Measurements from ENCODE around the gene REPS2.
"Not testable (repeated sequence)": the region's sequence is repeated elsewhere in the genome, so short reads cannot be mapped to it uniquely, and the experiment has no call there.

The REPS2 gene

GRCh38 chrX:16964976-16965375 is 18.5 kb downstream of the REPS2 start:
- FAIRE-seq: not testable (repeated sequence)

DNA sequence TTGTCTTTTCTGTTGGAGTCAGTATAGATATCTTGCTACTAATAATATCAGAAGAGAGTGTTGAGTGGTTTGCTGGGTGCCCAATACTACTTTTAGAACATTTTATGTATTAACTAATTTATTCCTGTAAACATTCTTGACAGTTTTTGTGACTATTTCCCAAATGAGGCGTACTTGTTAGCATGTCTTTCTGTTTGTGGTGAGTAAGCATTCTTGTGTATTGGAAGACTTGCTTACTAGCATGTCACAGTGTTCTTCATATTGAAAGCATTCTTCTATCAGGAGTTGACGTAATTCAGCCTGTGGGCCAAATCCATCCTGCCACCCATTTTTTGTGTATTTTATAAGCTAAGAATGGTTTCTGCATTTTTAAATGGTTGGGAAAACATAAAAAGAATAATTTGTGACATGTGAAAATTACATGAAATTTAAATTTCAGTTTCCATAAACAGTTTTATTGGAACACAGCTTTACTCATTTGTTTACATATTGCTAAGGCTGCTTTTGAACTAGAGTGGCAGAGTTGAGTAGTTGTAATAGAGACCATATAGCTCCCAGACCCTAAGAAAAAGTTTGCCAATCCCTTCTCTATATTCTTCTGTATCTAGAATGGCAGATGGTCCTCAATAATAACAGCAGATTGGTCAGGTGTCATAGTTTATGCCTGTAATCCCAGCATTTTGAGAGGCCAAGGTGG is 20.4 kb downstream of the REPS2 start:
- no peak for FAIRE-seq

DNA sequence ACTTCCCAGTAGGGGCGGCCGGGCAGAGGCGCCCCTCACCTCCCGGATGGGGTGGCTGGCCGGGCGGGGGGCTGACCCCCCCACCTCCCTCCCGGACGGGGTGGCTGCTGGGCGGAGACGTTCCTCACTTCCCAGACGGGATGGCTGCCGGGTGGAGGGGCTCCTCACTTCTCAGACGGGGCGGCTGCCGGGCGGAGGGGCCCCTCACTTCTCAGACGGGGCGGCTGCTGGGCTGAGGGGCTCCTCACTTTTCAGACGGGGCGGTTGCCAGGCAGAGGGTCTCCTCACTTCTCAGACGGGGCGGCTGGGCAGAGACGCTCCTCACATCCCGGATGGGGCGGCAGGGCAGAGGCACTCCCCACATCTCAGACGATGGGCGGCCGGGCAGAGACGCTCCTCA is 22.3 kb downstream of the REPS2 start:
- FAIRE-seq: not testable (repeated sequence)

DNA sequence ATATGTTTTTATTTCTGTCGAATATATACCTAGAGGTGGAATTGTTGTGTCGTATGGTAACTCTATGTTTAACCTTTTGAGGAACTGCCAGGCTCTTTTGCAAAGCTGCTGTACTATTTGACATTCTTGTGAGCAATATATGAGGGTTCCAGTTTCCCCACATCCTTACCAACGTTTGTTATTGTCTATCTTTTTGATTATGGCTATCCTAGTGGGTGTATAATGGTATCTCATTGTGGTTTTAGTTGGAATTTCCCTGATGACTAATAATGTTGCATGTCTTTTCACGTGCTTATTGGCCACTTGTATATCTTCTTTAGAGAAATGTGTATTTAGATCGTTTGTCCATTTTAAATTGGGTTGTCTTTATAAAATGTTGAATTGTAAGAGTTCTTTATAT is 24.5 kb downstream of the REPS2 start:
- FAIRE-seq: peak; percentile 78

GRCh38 chrX:16971694-16972093 is 25.2 kb downstream of the REPS2 start:
- no peak for FAIRE-seq

DNA sequence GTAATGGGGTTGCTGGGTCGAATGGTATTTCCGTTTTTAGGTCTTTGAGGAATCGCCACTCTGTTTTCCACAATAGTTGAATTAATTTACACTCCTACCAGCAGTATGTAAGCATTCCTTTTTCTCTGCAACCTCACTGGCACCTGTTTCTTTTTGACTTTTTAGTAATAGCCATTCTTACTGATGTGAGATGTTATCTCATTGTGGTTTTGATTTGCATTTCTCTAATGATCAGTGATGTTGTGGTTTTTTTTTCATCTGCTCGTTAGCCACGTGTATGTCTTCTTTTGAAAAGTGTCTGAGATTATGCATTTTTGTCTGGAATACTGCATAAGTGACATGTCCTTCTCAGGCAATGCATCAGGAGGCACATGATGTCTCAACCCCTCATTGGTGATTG is 28.8 kb downstream of the REPS2 start:
- peak; percentile 68 for FAIRE-seq

DNA sequence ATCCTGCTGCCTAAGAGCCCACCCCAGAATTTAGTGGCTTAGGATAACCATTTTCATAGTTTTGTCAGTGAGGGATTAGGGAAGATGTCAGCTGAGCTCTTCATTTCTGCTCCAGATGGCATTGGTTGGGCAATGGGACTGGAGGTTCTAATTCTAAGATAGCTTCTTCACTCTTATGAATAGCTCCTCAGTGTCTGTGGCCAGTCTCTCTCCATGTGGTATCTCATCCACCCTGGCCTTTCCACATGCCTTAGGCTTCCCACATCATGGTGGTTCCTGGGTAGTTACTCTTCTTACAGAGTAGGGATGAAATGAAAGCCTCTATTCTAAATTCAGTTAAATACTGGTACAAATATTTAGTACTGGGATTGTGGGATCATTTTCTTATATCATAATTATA is 31.3 kb downstream of the REPS2 start:
- no peak for FAIRE-seq

- FAIRE-seq: no peak
Observed at GRCh38 chrX:16978193-16978984, 31.9 kb downstream of the REPS2 start.

GRCh38 chrX:16979226-16979625 is 32.8 kb downstream of the REPS2 start:
- no peak for FAIRE-seq

DNA sequence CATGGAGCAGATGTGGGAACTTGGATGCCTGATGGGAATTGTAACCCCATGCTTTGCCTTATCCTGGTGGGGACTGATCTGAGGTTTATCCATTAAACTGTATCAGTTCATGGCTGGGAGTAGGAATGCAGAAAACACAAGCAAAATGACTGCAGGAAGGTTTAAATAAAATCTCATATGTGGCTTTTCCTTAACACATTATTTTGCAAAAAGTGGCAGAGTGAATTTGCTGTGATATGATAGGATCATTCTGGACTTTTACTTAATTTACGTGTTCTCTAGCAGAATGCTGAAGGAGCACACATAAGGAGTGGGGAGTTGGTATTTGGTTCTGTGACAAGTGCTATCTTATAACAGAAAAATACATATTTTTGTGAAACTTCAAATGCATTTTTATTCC is 34.8 kb downstream of the REPS2 start:
- FAIRE-seq: no peak

DNA sequence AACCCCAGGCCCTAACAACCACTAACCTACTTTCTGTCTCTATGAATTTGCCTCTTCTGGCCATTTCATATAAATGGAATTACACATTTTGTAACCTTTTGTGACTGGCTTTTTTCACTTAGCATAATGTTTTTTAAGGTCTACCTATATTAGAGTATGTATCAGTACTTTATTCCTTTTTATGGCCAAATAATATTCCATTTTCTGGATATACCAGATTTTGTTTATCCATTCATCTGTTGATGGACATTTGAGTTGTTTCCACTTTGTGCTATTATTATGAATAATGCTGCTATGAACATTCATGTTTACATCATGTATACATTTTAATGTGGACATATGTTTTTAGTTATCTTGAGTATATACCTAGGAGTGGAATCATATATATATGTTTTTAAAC is 35.5 kb downstream of the REPS2 start:
- peak; percentile 70 for FAIRE-seq

- no peak for FAIRE-seq
Observed at GRCh38 chrX:16983051-16983450, 36.6 kb downstream of the REPS2 start.

DNA sequence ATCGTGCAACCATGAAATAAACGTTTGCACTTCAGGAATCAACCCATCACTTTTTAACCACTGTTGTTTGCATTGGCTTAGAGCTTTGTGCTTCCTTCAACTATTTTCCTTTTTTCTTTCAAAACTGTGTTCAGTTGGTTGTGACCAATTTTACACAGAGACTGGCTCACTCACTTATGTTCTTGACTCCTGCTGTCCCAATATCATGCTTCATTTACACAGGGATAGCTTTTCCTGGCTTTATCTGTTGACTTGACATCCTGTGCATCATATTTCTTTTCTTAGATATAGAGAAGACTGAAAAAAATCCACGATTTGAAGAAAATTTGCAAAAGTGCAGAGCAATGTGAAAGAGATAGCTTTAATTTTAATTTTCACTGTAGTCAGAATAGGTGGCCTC is 38.8 kb downstream of the REPS2 start:
- FAIRE-seq: no peak

DNA sequence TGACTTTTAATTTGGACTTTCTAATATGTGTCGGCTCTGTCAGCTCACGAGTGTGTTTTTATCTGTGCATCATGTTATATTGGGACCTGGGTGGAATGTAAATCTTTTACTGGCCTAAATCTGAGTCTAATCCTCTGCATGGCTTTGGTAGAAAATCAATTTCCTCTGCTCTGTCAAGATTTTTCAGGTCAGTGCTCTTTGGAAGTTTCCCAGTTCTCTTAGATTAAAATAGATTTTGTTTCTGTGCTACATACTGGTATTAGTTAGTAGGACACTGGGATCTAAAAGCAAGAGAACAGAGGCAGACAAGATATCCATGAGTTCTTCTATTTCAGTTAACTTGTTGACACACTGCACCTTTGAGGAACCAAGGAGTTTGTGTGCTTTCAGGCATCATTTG is 39.7 kb downstream of the REPS2 start:
- FAIRE-seq: no peak

DNA sequence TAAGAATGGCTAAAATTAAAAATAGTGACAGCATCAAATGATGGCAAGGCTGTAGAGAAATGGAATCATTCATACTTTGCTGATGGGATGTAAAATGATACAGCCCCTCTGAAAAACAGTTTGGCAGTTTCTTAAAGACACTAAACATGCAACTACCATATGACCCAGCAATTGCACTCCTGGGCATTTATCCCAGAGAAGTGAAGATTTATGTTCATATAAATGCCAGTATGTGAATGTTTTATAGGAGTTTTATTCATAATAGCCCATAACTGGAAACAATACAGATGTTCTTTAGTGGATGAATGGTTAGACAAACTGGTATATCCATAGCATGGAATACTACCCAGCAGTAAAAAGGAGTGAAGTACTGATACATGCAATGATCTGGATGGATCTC is 43.3 kb downstream of the REPS2 start:
- peak; percentile 31 for FAIRE-seq

- FAIRE-seq: no peak
Observed at GRCh38 chrX:16990839-16991238, 44.4 kb downstream of the REPS2 start.

- peak; percentile 28 for FAIRE-seq
Observed at GRCh38 chrX:16992445-16992844, 46.0 kb downstream of the REPS2 start.

GRCh38 chrX:16992951-16993350 is 46.5 kb downstream of the REPS2 start:
- no peak for FAIRE-seq

GRCh38 chrX:16993791-16994318 is 47.4 kb downstream of the REPS2 start:
- no peak for FAIRE-seq

GRCh38 chrX:16994736-16995135 is 48.3 kb downstream of the REPS2 start:
- FAIRE-seq: no peak

DNA sequence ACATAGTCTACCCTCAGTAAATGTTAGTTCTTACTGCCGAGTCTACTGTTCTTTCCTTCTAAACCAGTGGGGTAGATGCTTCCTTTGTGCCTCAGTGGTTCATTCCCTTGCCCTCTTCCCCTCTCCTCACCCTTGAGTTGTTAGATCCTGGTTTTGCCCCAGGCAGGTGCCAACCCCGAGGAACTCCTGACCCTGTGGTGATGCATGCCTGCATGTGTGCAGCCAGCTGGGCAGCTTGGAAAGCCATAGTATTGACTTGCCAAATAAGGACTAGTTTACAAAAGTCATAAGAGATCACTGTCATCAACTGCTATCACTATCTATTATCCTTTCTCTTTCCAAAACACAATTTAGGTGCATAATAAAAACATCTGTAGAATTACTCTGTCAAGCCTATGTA is 50.9 kb downstream of the REPS2 start:
- no peak for FAIRE-seq

- FAIRE-seq: no peak
Observed at GRCh38 chrX:16999275-16999674, 52.8 kb downstream of the REPS2 start.

DNA sequence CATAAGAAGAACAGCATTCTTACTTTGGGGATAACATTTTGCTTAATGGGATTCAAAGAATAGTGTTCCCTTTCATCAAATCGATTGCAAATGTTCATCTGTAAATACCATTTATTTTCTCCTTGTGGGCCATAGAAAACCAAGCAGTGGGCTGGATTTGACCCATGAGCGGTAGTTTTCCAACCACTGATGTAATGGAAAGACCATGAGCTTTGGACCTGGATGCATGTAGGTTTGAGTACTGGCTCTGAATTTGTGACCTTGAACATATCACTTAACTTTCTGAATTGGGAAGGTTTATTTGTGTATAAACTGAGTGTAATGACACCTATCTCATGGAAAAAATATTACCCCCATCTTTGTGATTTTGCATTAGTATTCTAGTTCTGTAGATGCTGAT is 54.3 kb downstream of the REPS2 start:
- no peak for FAIRE-seq

DNA sequence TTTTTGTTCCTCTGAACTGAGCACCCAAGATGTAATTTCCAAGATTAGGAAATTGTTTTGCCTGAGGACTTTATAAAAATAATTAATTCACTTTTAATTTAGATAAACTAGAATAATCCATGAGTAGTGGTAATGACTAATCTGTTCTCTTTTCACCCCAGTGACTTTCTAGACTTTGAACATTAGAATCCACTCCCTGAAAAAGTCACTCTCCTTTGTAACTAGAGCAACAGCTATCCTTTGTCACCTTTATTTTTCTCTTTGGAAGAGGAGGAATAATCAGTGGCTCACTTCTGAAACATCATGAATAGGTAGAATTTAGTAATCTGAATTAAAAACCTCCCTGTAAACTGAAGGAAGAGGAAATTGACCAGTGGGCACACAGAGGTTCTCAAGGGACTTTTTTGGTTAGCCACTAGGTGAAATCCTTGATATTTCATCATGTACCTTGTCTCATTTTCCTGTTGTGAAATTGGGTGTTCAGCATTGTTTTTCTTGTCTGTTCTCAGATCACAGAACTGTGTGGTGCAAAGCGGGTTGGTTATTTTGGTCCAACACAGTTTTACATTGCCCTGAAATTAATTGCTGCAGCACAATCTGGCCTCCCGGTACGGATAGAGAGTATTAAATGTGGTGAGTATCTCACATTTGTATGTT is 59.4 kb downstream of the REPS2 start:
- FAIRE-seq: peak; percentile 79

Data from colon (tissue), 2 donors.